A673 (cell line): ENCODE data around the gene RBM5.

Experiments
- CTCF ChIP-seq: fragments of 300-800, 200-600 bp; sonication (generic); conservative IDR thresholded peaks from 2 replicates; pipeline ENCODE4 v1.5.1; 2017; ENCODE audit warnings: low read depth, mild to moderate bottlenecking, antibody characterized with exemption, low read length, moderate library complexity, mixed read lengths
- EZH2 ChIP-seq: fragments of 200-600 bp; sonication (generic); IDR thresholded peaks from 2 replicates; pipeline ENCODE4 v1.6.1; 2017; ENCODE audit warnings: borderline replicate concordance, low read depth, mild to moderate bottlenecking, mixed read lengths, antibody characterized with exemption, low read length; ENCODE audit not compliant: poor library complexity, severe bottlenecking

GRCh38 chr3:50136714-50137405 lies 48.1 kb downstream of the RBM5 start:
- TF ChIP-seq CTCF (no peak), EZH2 (no peak)
